ENCODE data around the gene DNAJC11.
A peak's percentile ranks its signal among the peaks of the same experiment; 100 is the strongest.
"Not testable (repeated sequence)": the region's sequence is repeated elsewhere in the genome, so short reads cannot be mapped to it uniquely, and the experiment has no call there.

The DNAJC11 gene

GRCh38 chr1:6648556-6648955 lies 53.1 kb downstream of the DNAJC11 start:
- no peak for DNase-seq

- DNase-seq, result no peak
Measured at GRCh38 chr1:6646499-6647148, 55.0 kb downstream of the DNAJC11 start.

GRCh38 chr1:6645018-6645417 lies 56.6 kb downstream of the DNAJC11 start:
- DNase-seq, result no peak

GRCh38 chr1:6640867-6641266 lies 60.7 kb downstream of the DNAJC11 start:
- not testable (repeated sequence) for DNase-seq

GRCh38 chr1:6638226-6638625 lies 63.4 kb downstream of the DNAJC11 start:
- DNase-seq, result no peak

GRCh38 chr1:6637770-6638169 lies 63.8 kb downstream of the DNAJC11 start:
- DNase-seq, result no peak

- not testable (repeated sequence) for DNase-seq
Measured at GRCh38 chr1:6636778-6637177, 64.8 kb downstream of the DNAJC11 start.

- DNase-seq, result no peak
Measured at GRCh38 chr1:6635910-6636760, 65.5 kb downstream of the DNAJC11 start.

- DNase-seq, result no peak
Measured at GRCh38 chr1:6635161-6635909, 66.3 kb downstream of the DNAJC11 start.

GRCh38 chr1:6634371-6635052 lies 67.1 kb downstream of the DNAJC11 start:
- peak; percentile 55 for DNase-seq

- DNase-seq, result no peak
Measured at GRCh38 chr1:6632588-6633514, 68.8 kb downstream of the DNAJC11 start.

GRCh38 chr1:6631058-6631457 lies 70.6 kb downstream of the DNAJC11 start:
- no peak for DNase-seq

GRCh38 chr1:6630027-6630426 lies 71.6 kb downstream of the DNAJC11 start:
- DNase-seq, result no peak

- no peak for DNase-seq
Measured at GRCh38 chr1:6628971-6629479, 72.6 kb downstream of the DNAJC11 start.

- no peak for DNase-seq
Measured at GRCh38 chr1:6627841-6628545, 73.6 kb downstream of the DNAJC11 start.

GRCh38 chr1:6627031-6627430 lies 74.6 kb downstream of the DNAJC11 start:
- DNase-seq, result no peak

GRCh38 chr1:6625584-6626149 lies 75.9 kb downstream of the DNAJC11 start:
- DNase-seq, result no peak

- peak; percentile 91 for DNase-seq
Measured at GRCh38 chr1:6624710-6625583, 76.7 kb downstream of the DNAJC11 start, which contains the start of gene THAP3. THAP3 (plus strand) TSS chr1:6624868; CDS start chr1:6625219, 351 bp downstream.

- no peak for DNase-seq
Measured at GRCh38 chr1:6623269-6623965, 78.2 kb downstream of the DNAJC11 start.

Data from activated CD8-positive, alpha-beta memory T cell treated with anti-CD3 and anti-CD28 coated beads, Interleukin-2, amount 50 U/mL, for 4 hours (primary cell).